Heart left ventricle (tissue), 16 donors: Measurements from ENCODE around the gene FAM98C. TPM values are rescaled to one million over a fixed set of nuclear protein-coding genes. Genes with fewer than 3 reads are reported as not detected.
A peak's percentile ranks its signal among the peaks of the same experiment; 100 is the strongest.

ENCODE experiments used
- ATAC-seq, 4 donors: fragments of 200-7000 bp; cut with Tn5 transposase; one replicate each; pipeline ENCODE4 v1.9.1; 2020 to 2022; ENCODE audit warnings: moderate library complexity in 4 of 4, mild to moderate bottlenecking in 3 of 4, moderate number of reproducible peaks in 1 of 4
- DNase-seq, 5 donors: peaks; one replicate each; pipeline ENCODE4 v3.0.0-alpha.2; 2020
- H3K27ac ChIP-seq, 12 donors: fragments of 200-600 bp; sonication (generic) in 4 of 12; one replicate each; pipeline versions ENCODE4 v1.5.0 to v1.8.0; 2016 to 2022; ENCODE audit warnings: mild to moderate bottlenecking in 2 of 12
- H3K27me3 ChIP-seq, 9 donors: fragments of 200-600 bp; sonication (generic) in 2 of 9; one replicate each; pipeline versions ENCODE4 v1.5.1 to v1.8.0; 2016 to 2022; ENCODE audit warnings: mild to moderate bottlenecking in 3 of 9
- H3K36me3 ChIP-seq, 9 donors: fragments of 200-600 bp; sonication (generic) in 2 of 9; one replicate each; pipeline versions ENCODE4 v1.5.0 to v1.8.0; 2018 to 2022; ENCODE audit warnings: mild to moderate bottlenecking in 2 of 9
- H3K4me1 ChIP-seq, 12 donors: fragments of 200-600 bp; sonication (generic) in 4 of 12; one replicate each; pipeline versions ENCODE4 v1.5.0 to v1.8.0; 2016 to 2022; ENCODE audit warnings: mild to moderate bottlenecking in 3 of 12
- H3K4me3 ChIP-seq, 12 donors: fragments of 200-600 bp; sonication (generic) in 4 of 12; one replicate each; pipeline versions ENCODE4 v1.5.0 to v1.8.0; 2017 to 2022; ENCODE audit warnings: mild to moderate bottlenecking in 9 of 12, moderate library complexity in 4 of 12
- H3K9me3 ChIP-seq, 12 donors: fragments of 200-600 bp; sonication (generic) in 4 of 12; one replicate each; pipeline versions ENCODE4 v1.5.0 to v1.8.0; 2016 to 2022; ENCODE audit warnings: mild to moderate bottlenecking in 1 of 12
- CTCF ChIP-seq, 12 donors: fragments of 200-600 bp; sonication (generic) in 4 of 12; IDR thresholded peaks; one replicate each; pipeline versions ENCODE4 v1.5.0 to v1.8.0; 2018 to 2022; ENCODE audit warnings: antibody characterized with exemption in 12 of 12, mild to moderate bottlenecking in 5 of 12
- POLR2A ChIP-seq, 2 donors: fragments of 450-650 bp; IDR thresholded peaks; one replicate each; pipeline ENCODE4 v1.6.1; 2017; ENCODE audit warnings: antibody characterized with exemption in 2 of 2, mild to moderate bottlenecking in 2 of 2, moderate library complexity in 2 of 2
- WGBS, 4 donors: extraction: QIAGEN DNeasy Blood & Tissue Kit in 2 of 4; methylation state at CpG; one replicate each; pipeline versions ENCODE4 v1.1.5 to v1.1.7; 2013 to 2018; 5-methylcytosine and 5-hydroxymethylcytosine counted together
- intact Hi-C, 10 donors: fragments of 100-400 bp; cut with DNase I; formaldehyde crosslinking; loops; one replicate each; pipeline versions ENCODE4 v1.11.1 to v1.14.2; 2022
- polyA plus RNA-seq, 2 donors: library from polyadenylated mRNA; stranded (reverse); fragments of 200-250 nt; gene quantifications; one replicate each; pipeline ENCODE4 v1.2.3, GENCODE V29; 2013
- total RNA-seq, 9 donors: library from RNA; depleted of rRNA in 2 of 9; stranded (reverse); fragments of >200 nt in 2 of 9; fragmentation: NEBNext Ultra II Directional in 3 of 9; extraction: Animal tissue kit (Norgen Biotek cat#: 25700) in 3 of 9; gene quantifications; one replicate each; pipeline versions ENCODE4 v1.1.0 to v1.2.4, GENCODE V29; 2016 to 2023
- donor health status: ischemic (EF 13 %, LVEDD 7.1; RV severe dilation, severe dysfunction).
- donor health status: healthy with polysubstance abuse.
- donor health status: DM: no; HTN: yes; CAD: no.
- donor health status: DM: no; HTN: no; CAD: no.
- donor health status: ischemic (EF 25% LVEDD 6.9; RV normal size, moderate dysfunction).
- donor health status: ischemic (EF 25% LVEDD 5.7; RV mildly dilated, moderate dysfunction).
- donor health status: healthy.
- donor health status: DM: yes; HTN: yes; CAD: no.
- donor health status: ischemic (EF 35%, LVEDD 5.7; RV mildly dilated, moderate dysfunction).
- donor health status: nonischemic (EF 11% LVEDD 7.7; RV severe dilation, severe dysfunction).
- donor health status: DM: yes; HTN: yes; CAD: no.
- donor health status: PGD.
- donor health status: ischemic (EF 29% LVEDD 5.4; RV normal size, mild dysfunction).
- donor health status: nonischemic (EF 23%, LVEDD 6.1; RV moderate dilation, normal function).

Gene FAM98C
- total and polyA plus RNA-seq, 11 donors: 9.3 to 15.8 (median 11.8) TPM

- peak in 1 of 5 donors; percentile 34 for DNase-seq
- no peak for ATAC-seq
- TF ChIP-seq POLR2A (IDR thresholded peaks at IDR 0.05): no peak
- TF ChIP-seq CTCF (IDR thresholded peaks at IDR 0.05): no peak
- no peaks in the 10 kb centered on the region for H3K9me3 ChIP-seq
- intact Hi-C loops: no loop called here
- H3K4me1 ChIP-seq: no peaks in the 10 kb centered on the region
- H3K4me3 ChIP-seq: no peak overlapping the region
- H3K36me3 ChIP-seq: no peaks in the 10 kb centered on the region
- H3K27ac ChIP-seq: no peak overlapping the region
- no peaks in the 10 kb centered on the region for H3K27me3 ChIP-seq
- 55 to 72% (median 63%) methylated on average over 30 to 45 of the region's 45 CpGs for WGBS, 4 donors
Observed at GRCh38 chr19:38452430-38453366, 49.8 kb downstream of the FAM98C start.

- 66 to 73% (median 68%) methylated on average over 3 of the region's 3 CpGs for WGBS, 4 donors
- H3K4me3 ChIP-seq: no peak overlapping the region
- no peak for DNase-seq
- no peaks in the 10 kb centered on the region for H3K27me3 ChIP-seq
- no peak overlapping the region for H3K27ac ChIP-seq
- ATAC-seq: no peak
- intact Hi-C loops: no loop called here
- no peaks in the 10 kb centered on the region for H3K36me3 ChIP-seq
- TF ChIP-seq CTCF (IDR thresholded peaks at IDR 0.05): no peak
- no peak for TF ChIP-seq POLR2A (IDR thresholded peaks at IDR 0.05)
- H3K9me3 ChIP-seq: no peaks in the 10 kb centered on the region
- no peaks in the 10 kb centered on the region for H3K4me1 ChIP-seq
Observed at GRCh38 chr19:38453596-38453995, 50.7 kb downstream of the FAM98C start.

- Histone ChIP-seq H3K4me1 (no peaks in the 10 kb centered on the region), H3K9me3 (no peaks in the 10 kb centered on the region), H3K4me3 (no peak overlapping the region), H3K27ac (no peak overlapping the region), H3K27me3 (peaks cover 0 to 3% (median 0%) of the 10 kb centered on the region in 9 donors), H3K36me3 (no peaks in the 10 kb centered on the region)
- intact Hi-C loops: loop anchor here in 1 of 10 donors (5.0 kb wide), 1 partner anchor 802 kb away; no protein-coding TSS in a partner anchor
- WGBS, 4 donors: 30 to 53% (median 33%) methylated on average over 4 of the region's 4 CpGs
- DNase-seq (no peak), ATAC-seq (no peak)
- TF ChIP-seq CTCF (IDR thresholded peaks at IDR 0.05) (no peak), POLR2A (IDR thresholded peaks at IDR 0.05) (no peak)
Observed at GRCh38 chr19:38455031-38455430, 52.1 kb downstream of the FAM98C start.

- WGBS, 4 donors: 41 to 49% (median 46%) methylated on average over 5 of the region's 5 CpGs
- TF ChIP-seq CTCF (IDR thresholded peaks at IDR 0.05) (no peak), POLR2A (IDR thresholded peaks at IDR 0.05) (no peak)
- intact Hi-C loops: loop anchor here in 1 of 10 donors (5.0 kb wide), 1 partner anchor 800 kb away; no protein-coding TSS in a partner anchor
- no peaks in the 10 kb centered on the region for H3K36me3 ChIP-seq
- H3K27ac ChIP-seq: no peak overlapping the region
- no peak overlapping the region for H3K4me3 ChIP-seq
- no peaks in the 10 kb centered on the region for H3K9me3 ChIP-seq
- DNase-seq: no peak
- ATAC-seq: no peak
- H3K27me3 ChIP-seq: peaks cover 0 to 11% (median 0%) of the 10 kb centered on the region in 9 donors
- no peaks in the 10 kb centered on the region for H3K4me1 ChIP-seq
Observed at GRCh38 chr19:38457202-38457601, 54.3 kb downstream of the FAM98C start.
